Putamen (tissue), 1 donor: ENCODE data around the gene TEPSIN.

ENCODE experiments used
- DNase-seq: peaks from one replicate; pipeline ENCODE4 v3.0.0-alpha.2; 2016; ENCODE audit warnings: low spot score

The TEPSIN gene

DNA sequence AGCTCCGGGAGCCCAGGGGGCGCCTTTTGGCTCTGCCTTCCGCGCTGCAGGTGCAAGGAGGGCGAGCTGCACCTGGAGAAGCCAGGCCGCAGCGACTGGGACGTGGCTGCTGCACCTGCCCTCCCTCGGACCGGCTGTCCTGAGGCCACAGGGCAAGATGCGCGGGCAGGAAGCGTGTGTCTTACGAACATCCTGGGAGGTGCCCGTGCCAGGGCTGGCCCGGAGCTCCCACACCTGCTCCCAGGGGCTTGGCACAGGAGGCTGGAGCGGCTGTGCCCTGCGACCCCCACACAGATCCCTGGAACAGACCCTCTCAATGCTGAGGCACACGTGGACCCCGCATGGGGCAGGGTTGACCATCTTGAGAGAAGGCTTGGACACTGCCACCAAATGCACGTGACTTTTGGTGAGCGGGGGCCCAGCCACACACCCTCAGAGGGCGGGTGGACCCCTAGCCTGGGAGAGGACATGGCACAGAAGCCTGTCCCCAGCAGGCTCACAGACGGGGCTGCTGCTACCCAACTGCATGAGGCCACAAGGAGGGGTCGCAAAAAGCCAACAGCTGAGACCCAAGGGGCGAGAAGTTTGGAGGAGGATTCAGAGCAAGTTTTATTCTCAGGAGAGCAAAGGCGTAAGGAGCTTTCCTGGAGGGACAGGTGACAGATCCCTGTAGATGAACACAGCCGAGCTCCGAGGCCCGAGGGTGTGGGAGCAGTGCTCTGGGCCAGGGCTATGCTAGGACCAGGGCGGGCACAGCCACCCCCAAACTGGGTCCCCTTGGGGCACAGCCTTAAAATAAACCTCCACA, 11.6 kb upstream of the TEPSIN start:
- DNase-seq: no peak

DNA sequence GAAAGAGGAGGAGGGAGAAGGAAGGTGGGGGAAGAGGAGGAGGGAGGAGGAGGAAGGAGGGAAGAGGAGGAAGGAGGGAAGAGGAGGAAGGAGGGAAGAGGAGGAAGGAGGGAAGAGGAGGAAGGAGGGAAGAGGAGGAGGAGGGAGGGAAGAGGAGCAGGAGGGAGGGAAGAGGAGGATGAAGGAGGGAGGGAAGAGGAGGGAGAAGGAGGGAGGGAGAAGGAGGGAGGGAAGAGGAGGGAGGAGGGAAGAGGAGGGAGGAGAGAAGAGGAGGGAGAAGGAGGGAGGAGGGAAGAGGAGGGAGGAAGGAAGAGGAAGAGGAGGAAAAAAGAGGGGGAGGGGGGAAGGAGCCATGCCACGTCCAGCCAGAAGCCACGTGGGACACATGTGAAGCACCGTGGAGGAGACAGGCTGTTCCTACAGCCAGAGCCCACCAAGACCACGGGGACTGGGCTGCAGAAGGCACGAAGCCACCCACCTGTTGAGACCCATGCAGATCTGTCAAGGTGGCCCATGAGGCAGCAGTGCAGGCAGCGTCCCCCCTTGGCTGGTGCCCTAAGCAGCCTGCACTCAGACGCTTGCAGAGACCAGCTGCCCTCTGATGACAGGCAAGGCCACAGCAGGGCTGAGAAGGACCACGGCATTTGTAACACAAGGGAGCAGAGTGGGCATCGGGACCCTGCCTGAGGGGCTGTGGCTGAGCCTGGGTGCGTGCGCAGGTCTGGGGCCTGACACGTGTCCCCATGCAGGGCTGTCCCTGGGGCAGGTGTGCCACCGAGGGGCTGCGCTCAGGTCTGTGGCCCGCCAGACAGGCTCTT, 10.6 kb upstream of the TEPSIN start:
- DNase-seq: no peak

DNA sequence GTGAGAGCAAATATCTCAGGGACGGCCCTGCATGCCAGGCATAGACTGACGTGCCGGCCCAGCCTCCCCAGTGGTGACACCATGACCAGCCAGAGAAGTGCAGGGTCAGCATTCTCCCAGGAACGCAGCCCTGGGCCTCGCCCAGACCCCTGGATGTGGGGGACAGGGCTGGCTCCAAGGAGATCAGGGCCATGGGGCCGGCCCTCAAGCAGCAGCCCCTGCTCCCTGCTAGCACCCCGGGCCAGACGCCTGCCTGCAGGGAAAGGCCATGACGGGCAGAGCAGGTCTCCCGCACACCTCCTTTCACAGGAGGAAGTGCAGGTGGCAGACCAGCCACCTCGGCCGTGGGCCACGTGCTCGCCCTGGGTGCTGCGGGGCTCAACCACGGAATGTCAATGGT, 9.8 kb upstream of the TEPSIN start:
- DNase-seq: no peak

DNA sequence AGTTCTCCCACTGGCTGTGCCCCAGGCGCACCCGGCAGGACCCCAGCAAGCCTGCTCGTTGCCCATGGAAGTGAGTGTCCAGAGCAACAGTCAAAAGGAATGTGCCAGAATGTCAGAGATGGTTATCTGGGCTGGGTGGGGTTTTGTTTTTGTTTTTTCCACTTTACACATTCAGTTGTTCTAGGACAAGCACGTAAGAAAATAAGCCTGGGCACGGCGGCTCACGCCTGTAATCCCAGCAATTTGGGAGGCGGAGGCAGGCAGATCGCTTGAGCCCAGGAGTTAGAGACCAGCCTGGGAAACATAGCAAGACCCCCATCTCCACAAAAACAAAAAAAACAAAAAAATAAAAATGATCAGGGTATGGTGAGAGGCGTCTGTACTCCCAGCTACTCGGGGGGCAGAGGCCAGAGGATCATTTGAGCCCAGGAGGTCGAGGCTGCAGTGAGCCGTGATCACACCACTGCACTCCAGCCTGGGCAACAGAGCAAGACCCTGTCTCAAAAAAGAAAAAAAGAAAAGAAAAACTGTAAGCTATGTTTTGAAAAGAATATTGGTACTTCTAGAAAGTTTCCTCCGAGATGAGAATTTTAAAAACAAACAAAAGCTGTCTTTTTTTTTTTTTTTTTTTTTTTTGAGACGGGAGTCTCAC, 8.6 kb upstream of the TEPSIN start:
- DNase-seq: no peak

DNA sequence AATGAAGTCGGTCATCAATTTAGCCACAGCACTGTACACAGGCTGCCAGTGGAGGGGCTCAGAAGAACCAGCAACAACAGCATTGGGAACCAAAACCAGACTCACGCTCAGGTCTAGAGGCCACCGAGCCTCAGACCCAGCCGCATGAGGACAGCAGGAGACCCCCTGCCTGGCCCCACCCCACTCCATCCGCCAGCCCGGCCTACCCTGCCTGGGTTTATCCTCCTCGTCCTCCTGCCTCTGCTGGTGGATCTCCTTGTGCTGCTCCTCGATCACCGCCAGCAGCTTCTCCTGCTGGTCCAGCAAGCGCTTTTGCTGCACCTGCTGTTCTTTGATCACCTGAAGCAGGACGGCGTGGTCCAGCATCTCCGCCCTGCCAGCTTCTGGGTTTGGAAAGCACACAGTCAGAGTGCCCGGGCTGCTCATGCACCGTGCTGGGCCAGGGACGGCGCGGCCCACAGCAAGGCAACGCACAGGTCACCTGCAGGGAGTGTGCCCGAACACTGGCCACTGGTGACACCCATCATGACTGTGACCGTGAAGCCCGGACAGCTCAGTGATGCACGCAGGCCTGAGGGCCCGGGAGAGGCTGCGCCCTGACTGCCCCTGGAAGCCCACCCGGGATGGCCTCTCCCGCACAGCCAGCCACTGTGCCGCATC, 8.0 kb upstream of the TEPSIN start:
- DNase-seq: no peak

DNA sequence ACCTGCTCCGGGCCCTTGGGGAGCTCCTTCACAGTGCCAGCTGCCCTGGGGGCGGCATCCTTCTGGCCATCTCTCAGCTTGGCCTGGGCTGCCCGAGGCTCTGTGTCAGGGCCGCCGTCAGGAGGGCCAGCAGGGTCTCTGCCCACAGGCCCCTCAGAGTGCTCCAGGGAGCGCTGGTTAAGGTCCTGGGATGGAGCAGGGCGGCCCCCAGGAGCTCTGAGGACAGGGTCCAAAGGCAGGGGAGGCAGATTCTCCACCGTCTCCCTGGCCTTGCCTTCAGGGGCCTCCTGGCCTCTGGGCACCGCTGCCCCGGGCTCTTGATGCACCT, 7.5 kb upstream of the TEPSIN start:
- no peak for DNase-seq

DNA sequence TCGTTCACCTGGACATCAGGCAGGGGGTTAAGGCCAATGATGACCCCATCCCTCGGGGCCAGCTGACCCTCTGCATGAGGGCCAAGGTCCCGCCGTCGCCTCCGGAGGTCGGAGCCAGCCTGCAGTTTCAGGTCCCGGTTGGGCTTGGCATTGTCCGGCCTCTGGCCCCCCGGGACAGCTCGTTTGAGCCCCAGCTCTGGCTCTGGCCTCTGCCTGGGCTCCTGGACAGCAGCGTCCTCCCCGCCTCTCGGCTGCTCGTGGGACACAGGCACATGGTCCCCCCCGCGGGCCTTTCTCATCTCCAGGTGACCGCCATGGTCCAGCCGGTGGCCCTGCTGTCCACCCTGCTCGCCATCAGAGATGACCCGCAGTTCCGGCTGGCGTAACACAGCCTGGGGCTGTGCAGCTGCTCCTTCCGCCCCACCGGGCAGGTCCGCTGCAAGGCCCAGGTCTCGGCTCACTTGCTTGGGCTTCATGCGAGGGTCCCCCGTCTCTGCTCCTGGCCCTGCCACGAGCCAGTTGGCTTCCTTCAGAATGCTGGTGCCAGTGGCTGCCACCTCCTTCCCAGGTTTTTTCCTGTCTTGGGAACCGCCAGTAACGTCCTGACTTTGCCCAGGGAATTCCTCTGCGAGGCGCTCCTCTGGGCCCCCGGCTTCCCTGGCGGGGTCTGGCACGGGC, 6.9 kb upstream of the TEPSIN start:
- DNase-seq: no peak

DNA sequence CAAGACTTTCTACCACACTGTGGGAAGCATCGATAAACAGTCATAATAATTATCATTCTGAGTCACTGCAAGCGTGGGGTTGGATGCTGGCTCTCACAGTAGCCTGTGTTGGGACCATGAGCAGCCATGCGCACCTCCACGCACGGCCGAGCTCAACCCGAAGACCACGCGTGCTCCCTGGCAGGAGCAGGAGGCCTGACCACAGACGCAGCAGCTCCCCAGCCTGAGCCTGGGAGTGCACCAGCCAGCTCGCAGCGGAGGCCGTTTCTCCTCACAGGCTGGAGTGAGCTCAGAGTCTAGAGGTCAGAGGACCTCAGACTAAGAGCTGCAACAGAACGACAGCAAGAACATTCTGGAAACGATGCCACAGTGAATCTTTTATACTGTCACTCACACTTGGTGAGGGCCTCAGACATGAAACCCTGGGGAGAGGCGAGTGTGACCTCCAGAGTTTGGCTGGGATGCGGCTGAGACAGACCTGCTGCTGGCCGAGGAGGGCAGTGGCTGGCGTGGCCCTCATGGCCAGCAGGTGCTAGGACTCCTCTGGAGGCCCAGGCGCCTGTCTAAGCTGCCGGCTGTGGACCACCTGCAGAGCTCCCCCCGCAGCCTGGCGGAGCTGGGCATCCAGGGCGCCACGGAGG, 6.3 kb upstream of the TEPSIN start:
- DNase-seq: no peak

DNA sequence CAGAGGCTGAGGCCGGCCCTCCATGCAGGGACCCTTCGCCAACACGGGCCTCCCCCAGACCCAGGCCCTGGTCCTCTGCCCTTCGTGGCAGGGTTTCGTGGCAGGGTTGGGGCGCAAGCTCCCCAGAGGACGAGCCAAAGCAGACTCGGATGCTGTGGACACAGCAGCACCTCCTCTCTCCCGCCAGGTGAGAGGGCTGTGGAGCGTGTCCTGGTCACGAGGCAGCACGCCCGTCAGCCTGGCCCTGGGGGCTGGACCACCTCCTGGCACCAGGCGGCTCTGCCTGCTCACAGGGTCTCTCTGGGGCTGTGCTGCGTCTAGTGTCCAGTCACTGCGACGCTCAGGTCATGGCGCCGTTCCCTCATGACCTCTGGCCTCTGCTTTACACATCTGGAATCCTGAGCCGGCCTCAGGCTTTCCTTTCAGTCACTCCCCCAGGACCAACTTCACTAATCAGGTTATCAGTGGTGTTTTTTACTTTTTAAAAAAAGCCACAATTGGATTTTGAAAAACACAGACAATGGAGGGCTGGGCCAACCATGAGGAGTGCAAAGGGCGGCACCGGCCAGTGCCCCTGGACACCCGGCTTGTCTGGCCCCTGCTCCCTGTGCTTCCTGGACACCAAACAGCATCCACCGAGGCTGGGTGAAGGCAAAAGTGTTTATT, 5.6 kb upstream of the TEPSIN start:
- DNase-seq: no peak

DNA sequence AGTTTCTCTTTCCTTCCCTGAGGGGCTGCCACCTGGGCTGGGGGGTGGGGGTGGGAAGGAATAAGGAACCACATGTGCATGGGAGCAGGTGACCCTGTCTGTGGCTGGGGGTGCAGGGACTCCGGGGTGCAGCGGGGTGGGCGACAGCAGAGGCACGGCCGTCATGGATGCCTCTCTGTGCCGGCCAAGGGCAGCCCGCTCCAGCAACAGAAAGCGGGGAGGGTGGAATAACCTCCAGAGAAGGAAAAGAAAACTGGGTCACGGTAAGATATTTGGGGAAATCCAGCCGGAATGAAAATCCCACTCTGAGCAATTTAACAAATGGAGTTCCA, 4.4 kb upstream of the TEPSIN start:
- no peak for DNase-seq

DNA sequence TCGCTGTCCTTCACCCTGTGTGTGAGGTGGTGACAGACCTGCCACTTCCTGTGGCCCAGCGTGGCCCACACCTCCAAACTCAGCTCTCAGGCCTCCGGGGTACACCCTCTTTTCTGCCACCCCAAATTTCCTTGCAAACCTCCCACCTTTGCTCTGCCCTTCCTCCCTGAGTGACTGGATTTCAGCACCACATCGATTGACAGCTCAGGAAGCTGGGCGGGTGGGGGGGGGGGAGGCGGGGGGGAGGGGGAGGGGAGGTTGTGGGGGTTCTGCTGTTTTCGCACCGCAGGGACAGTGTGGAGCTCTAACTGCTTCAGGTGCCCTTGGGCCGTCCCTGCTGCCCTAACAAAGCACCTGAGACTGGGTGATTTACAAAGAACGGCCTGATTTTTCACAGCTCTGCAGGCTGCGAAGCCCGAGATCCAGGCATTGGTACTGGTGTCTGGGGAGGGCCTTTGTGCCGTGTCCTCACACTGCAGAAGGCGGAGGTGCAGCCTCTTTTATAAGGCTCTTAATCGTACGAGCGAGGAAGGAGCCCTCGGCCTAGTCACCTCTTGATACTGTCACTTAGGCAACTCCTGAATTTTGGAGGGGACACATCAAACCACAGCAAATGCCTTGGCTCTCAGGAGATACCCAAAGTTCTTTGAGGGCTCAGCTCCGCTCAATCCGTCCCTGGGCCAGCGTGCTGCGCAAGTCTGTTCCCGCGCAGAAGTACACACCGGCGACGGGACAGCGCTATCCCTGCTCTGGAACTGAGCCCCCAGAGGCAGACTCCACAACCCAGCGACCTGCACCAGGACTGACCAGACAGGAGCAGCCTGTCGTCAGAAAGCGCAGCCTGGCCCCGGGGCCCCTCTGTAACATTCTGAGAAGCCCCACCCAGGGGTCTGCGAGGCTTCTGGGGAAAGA, 3.8 kb upstream of the TEPSIN start:
- DNase-seq: no peak

DNA sequence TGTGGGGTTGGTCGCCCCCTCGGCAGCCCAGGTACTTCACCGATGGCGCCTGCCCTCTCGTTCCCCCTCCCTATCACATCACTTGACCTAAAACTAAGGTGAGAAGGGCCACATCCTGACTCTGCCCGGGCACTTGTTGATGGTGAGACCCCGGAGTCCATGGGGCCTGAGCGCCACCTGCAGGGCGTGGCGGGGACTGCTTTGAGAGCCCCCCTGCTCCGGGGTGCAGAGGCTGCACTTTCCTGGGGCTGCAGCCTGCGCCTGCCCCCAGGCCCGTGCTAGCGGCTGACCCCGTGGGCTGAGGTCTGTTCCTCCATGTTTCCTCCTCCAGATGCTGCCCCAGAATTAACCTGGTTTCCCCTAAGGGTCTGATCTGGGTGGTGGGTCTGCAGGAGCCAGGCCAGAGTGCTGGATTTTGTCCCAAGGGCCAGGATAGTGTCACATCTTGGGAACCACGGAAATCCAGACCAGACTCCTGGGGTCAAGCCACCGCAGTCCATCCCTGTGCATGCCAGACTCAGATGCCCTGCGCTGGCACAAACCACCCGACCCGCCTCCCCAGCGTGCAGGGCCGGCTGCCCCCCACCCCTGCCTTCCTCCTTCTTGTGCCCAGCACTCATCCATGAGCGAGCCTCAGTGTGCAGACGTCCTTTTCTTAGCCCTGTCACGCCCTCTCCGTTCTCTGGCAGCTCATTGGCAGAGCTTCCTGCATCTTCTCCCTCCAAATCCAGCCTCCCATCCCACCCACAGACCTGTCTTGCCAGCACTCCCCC, 3.0 kb upstream of the TEPSIN start:
- DNase-seq: no peak

DNA sequence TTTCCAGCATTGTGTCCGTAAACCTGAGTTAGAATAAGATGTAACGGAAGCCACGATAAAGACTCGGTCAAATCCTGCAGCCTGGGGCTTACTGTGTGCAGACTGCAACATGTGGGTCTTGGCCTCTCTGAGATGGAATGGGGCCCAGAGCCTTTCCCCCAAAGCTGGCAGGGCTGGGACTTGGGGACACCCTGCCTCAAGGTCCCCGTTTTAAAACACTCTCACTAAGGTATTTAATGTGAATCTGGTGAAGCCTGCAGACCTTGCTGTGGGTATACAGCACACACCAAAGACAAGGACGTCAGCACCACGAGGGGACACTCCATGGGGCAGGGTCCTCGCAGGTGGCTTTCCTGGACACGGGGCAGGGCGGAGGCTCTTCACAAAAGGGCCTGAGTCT, 2.3 kb upstream of the TEPSIN start:
- no peak for DNase-seq

DNA sequence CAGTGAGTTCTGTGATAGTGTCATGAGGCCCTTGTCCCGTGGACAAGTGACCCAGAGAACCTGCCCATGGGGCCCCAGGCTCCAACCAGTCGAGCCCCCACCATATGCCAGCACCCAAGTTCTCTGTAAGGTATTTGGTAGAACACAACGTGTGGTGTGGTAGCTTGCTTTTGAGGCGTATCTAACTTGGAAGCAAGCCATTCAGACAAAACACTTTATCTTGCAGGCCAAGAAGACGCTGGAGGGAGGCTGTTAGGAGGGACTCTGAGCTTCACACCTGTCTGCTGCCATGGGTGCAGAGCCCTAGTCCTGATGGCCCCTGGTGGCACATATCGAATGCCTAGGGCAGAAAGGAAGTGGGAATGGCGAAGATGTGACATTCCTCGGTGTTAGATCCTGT, 1.9 kb upstream of the TEPSIN start:
- DNase-seq: no peak

DNA sequence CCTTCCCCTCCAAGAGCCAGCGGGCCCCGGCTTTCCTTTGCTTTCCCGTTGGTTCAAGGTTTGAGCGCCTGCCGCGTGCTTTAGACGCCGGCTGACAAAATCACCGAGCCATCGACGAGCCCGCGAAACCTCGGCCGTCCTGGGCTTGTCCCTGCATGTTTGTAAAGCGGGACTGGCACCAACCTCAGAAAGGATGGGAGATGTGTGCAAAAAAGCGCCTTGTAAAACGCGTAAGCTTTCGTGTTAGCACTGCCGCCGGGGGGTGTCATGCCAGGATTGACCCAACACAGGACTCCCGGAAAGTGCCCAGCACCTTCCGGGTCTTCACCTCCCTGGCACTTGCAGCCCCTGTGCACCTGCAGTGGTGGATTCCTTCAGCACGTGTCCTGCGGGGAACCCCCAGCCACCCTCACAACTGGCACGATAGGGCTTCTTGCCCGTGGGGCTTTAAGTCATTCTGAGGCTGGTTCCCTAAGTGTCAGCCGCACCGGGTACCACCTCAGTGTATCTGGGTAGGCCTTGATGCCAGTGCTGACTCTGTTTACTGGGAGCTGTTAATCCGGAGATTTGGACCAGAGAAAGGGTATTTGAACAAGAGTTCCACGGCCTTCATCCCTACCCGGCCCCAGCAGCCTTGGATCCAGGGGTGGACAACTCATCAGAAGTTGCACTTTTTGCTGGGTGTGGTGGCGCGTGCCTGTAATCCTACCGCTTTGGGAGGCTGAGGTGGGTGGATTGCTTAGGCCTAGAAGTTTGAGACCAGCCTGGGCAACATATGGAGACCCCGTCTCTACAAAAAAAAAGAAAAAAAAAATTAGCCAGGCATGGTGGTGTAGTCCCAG, 1.1 kb upstream of the TEPSIN start:
- no peak for DNase-seq

DNA sequence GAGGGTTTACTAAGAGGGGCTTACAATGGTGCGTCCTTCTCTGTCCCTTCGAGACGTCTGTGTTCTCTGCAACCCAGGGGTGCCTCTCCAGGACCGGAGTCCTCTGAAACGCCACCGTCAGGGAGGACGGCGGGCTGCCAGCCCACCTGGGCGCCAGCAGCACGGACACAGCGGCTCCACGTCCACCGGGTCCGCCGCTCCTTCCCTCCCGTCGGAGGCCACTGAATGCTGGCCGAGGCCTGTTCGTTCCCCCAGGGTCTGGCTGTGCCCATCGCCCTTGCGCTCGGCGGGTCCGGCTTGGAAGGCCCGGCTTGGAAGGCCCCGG, 403 bp downstream of the TEPSIN start:
- DNase-seq: no peak

DNA sequence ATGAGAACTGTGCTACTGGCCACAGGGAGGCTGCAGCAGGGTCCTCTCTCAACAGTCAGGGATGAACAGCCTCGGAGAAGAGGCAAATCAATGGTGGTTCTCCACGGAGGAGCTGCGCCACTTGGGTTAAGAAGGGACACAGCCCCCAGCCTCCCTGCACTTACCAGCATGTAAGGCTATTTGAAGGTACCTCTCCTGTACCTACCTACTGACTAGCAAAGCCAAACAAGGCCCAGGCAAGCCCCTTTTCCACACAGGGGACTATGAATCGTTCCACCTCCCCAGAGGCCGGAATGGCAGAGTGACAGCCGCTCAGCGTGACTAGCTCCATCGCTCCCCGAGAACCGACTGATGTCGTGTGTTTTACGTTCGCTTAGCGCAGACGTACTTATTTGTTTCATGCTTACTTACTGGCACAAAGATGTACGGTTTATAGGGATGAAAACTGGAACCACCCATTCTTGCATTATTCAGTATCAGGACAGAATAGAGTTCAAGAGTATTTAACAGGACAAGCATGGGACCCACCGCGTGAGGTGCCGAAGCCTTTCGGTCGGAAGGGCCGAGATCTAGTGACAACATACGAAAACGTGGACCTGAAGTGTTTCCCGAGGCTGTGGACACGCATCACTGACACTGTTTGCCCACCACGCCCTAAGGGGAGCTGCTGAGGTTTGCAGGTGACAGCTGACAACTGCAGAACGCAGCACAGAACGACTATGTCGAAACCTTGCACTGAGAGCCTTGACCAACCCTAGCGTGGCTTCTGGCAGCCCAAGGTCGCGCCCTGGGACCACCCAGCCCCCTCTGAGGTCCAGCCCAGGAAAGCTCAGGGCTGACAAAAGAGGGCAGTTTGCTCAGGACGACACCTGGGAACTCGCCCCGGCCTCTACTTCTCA, 1.0 kb downstream of the TEPSIN start:
- no peak for DNase-seq
